ENCODE data around the gene DNAJB14.
"Not testable (repeated sequence)": the region's sequence is repeated elsewhere in the genome, so short reads cannot be mapped to it uniquely, and the experiment has no call there.

The DNAJB14 gene

DNA sequence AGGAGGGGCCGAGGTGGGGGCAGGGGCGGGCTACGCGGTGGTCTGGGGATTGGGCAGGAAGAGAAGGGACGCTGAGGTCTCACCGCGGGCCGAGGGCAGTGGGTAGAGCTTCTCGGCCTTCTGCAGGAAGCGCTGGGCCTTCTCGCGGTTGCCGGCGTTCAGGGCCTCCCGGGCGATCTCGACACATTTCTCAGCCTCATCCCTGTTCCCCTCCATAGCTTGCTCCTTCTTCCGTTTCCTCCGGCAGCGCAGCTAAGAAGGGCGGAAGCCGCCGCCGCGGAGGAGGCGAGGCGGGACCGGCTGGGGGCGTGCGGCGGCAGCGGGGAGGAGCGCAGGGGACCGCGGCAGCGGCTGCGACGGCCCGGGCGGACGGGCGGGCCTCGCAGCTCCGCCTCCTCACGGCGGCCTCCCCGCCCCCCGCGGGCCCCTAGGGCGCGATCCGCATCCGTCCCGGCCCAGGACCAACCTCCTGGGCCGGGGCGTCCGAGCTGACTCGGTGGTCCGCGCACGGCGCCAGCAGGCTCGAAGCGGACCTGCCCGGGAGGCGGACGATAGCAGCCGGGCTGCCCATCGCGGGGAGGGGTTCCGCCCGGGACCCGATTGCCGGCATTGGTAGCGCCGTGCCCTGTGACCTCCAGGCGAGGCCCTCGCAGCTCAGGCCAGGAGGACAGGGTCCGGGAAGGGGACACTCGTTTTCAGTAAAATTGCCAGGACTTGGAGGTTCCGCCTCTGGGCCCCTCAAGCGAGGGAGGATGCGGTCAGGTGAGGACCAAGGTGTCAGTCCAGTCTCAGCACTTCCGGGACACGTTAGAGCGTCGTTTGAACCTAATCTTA lies at the start of gene DNAJB14:
TSS of gene DNAJB14 (minus strand) at position 263 of the 834 bp plus-strand sequence. CDS start at position 216, 47 bp downstream.
- DNase-seq (ENCODE audit: extremely low read depth in 1 of 2, low read depth in 1 of 2) = peak; percentile 33 to 74

DNA sequence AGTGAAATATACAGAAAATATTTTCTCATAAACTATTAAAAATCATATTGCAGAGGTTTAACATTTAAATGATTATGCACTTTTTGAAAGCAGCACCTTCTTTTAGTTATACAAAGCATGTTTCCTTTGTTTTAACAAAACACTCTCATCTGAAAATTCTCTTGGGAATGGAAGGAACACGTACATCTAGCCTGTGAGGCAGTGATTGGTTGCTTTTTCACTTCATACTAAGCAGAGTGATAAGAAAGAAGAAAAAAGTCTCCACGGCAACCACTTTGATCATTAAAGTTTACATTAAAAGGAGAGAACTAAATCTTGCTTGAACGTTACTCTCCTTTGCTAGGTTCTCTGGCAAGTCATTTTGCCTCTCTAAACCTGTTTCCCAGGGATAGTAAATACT lies 45.3 kb upstream of the DNAJB14 start:
- no peak for DNase-seq (ENCODE audit: extremely low read depth in 1 of 2, low read depth in 1 of 2)

DNA sequence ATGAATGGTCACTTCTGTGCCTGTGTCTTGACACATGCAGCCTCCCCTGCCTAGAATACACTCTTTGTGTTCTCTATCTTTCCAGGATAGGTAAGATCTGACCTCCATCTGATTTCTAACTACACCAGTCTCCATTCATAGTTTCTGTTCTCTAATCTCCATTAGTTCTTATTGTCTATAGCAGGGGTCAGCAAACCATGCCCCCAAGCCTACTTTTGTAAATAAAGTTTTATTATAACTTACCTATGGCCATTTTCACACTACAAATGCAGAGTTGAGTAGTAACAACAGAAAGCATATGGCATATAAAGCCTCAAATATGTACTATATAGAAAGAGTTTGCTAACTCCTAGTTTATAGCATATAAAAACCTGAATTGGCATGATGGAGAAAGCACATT lies 41.3 kb upstream of the DNAJB14 start:
- DNase-seq (ENCODE audit: extremely low read depth in 1 of 2, low read depth in 1 of 2) = no peak

DNA sequence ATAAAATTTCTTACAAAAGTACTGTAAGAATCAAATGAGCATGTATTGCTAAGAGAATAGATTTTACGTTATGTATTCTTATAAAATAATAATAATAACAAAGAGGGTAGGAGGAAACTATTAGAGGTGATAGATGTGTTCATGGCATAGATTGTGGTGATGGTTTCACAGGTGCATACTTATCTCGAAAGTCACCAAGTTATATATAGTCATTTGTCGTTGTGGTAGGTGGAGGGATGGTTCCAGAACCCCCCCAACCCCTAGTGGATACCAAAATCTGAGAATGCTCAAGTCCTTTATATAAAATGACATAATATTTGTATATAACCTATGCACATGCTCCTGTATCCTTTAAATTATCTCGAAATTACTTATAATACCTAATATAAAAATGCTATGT lies 40.4 kb upstream of the DNAJB14 start:
- no peak for DNase-seq (ENCODE audit: extremely low read depth in 1 of 2, low read depth in 1 of 2)

DNA sequence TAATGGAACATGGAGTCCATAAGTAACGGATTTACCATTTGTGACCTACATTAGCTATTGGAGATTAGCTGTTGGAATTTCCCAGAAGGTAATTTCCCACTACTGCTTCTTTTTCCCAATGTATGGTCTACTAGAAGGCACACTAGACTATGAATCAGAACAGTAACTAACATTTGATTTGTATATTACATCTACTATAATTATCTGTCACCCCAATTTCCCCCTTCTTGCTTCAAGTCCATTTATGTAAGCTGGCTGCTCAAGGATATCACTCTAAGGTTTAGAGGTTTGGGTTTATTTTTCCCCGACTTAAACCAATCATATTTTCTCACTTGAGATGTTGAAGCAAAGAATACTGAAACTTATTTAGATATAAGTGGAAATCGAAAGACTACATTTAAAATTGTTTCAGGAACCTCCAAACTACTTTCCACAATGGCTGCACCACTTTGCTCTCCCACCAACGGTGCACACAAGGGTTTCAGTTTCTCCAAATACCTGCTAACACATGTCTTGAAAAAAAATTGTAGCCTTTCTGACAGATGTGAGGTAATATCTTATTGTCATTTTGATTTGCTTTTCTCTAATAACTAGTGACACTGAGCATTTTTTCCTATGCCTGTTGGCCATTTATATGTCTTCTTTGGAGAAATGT lies 37.0 kb upstream of the DNAJB14 start:
- DNase-seq (ENCODE audit: extremely low read depth in 1 of 2, low read depth in 1 of 2) = no peak

DNA sequence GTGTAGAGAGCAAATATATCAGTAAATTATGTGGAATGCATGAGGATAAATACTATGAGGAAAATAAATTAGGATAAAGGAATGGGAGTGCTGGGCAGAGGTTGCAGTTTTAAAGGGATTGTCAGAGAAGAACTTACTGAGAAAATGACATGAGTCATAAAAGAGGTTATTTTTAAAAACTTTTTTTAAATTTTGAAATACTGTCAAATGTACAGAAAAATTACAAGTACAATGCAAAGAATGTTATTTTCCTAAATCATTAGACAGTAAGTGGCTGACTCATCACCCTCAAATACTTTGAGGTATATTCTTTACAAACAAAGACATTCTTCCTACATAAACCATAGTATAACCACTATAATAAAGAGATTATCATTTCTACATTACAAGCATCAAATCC lies 33.5 kb upstream of the DNAJB14 start:
- DNase-seq (ENCODE audit: extremely low read depth in 1 of 2, low read depth in 1 of 2) = no peak

DNA sequence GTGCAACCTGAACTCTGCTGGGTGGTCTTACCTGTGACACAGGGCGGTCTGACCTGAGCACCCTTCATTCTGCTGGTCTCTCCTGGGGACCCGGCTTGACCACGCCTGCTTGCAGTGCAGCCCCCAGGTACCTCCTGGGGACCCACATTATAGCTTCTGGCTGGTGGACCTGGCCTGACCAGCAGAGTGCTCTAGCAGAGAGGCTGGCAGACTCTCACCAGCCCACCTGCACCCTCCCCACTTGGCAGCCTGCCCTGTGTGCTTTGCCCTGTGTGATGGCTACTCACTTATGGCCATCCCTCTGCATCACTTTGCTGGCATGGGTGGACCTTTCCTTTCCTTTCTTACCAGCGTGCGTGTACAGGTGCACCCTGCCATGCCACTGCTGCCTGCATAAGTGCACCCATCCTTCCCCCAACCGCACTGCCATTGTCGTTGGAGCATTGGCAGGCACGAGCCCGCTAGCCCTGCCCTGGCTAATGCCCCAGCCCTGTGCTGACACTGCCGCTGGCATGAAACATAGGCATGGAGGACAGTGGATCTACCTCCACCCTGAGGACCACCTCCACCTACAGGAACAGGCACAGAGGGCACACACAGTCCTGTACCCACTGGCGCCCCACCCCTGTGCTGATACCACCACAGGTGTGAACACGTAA lies 25.2 kb upstream of the DNAJB14 start:
- DNase-seq (ENCODE audit: extremely low read depth in 1 of 2, low read depth in 1 of 2) = no peak

DNA sequence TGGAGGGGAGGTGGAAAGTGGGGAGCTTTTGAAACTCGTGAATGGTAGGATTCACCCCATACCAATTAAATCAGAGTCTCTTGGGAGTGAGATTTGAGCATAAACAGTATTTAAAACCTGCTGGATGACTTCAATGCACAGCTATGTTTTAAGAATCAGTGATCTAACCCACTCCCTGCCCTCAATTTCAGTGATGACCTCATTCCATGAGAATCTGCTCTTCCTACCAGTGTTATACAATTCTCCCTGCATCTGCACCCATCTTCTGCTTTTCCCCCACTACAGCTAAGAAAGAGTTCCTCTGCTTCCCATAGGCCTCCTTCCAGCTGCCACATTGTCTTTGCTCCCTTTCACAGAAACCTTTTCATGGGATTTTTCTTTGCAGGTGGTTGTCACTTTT lies 21.9 kb upstream of the DNAJB14 start:
- no peak for DNase-seq (ENCODE audit: extremely low read depth in 1 of 2, low read depth in 1 of 2)

DNA sequence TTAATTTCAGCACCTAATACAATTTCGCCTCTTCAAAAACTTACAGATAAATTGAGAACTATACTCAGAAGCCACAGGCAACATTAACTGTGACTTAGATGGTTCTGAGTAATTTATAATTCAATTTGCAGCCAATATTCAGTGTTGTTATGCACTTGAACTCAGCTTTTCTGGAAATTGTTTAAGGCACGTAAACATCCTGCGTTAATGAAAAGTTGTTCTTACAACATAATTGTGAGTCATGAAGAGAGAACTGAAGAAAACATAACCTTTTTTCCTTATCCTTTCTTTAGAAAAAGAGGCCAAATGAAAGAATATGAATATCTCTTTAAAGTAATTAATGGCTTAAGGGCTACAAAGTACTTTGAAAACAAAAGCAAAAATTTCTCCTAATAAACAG lies 20.3 kb upstream of the DNAJB14 start:
- no peak for DNase-seq (ENCODE audit: extremely low read depth in 1 of 2, low read depth in 1 of 2)

DNA sequence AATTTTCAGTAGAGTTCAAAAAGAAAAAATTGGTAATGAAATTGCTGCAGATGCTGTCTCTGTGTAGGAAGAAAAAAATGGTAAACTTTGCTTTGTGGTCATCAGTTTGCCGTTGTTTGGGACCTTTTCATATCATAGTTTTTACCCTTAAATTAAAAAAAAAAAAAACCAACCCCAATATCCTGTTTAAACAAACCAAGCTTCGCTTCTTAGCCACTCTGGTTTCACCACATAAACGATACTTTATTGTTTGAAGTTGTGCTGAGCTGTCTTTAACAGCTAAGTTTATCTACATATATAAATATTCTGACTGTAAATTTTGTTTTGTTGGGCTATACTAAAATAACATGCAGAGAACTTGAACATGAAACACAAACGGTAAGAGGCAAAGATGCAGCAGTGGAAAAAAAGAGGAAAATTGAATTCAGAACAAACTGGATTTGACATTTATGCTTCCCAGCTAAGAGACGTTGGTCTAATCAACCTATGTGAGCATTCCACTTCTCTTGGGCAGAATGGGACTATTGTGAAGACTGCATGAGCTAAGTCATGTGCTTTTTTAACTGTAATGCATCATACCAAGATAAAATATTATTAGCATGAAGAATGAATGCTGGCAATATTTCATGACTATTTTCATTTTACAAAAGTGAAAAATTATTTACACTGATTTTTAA lies 19.4 kb upstream of the DNAJB14 start:
- no peak for DNase-seq (ENCODE audit: extremely low read depth in 1 of 2, low read depth in 1 of 2)

DNA sequence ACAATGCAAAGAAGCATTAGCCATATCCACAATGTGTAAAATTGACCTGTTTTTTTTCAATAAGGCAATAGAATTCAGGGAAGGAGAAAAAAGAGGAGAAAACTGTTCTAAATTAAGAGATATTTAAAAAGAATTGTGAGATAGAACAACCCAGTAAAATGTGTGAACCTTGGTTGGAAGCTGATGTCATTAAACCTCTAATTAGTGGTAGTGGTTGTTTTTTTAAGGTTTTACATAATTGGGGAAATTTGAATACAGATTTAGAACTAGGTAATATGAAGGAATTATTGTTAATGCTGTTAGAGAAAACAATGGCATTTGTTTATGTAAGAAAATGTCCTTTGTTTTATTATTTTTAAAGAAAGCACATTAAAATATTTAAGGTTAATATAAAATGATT lies 18.8 kb upstream of the DNAJB14 start:
- DNase-seq (ENCODE audit: extremely low read depth in 1 of 2, low read depth in 1 of 2) = no peak

DNA sequence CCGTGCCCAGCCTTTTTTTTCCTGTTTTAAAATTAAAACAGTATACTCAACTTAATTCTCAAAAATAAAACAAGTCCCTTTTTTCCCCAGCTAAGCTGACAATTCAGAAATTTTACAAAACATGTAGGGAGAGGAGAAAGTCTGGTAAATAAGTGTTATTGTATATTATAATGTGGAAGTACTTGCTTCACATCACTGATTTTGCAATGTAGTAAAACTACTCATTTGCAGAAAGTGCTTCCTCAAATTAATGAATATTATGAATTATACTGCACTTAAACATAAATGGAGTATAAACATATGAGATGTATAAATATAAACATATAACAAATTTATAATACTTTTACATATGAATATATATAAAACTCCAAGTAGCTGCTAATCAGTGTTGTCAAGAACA lies 15.3 kb upstream of the DNAJB14 start:
- no peak for DNase-seq (ENCODE audit: extremely low read depth in 1 of 2, low read depth in 1 of 2)

DNA sequence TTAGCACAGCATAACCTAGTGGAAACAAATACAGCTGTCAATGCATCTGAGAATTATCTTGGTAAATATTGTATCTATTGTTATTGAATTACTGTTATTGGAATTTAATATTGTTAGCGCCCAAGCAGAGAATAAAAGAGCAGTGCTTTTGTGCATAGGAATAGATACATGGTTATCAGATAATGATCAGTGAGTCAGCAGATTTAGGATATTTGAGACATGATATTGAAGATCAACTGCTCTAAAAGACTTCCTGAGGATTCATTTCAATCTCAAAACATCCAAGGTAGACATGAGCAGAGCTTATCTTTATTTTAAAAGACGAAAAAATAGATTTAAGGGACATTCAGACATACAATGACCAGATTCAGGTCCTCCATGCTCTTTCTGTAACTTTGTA lies 14.2 kb upstream of the DNAJB14 start:
- DNase-seq (ENCODE audit: extremely low read depth in 1 of 2, low read depth in 1 of 2) = no peak

DNA sequence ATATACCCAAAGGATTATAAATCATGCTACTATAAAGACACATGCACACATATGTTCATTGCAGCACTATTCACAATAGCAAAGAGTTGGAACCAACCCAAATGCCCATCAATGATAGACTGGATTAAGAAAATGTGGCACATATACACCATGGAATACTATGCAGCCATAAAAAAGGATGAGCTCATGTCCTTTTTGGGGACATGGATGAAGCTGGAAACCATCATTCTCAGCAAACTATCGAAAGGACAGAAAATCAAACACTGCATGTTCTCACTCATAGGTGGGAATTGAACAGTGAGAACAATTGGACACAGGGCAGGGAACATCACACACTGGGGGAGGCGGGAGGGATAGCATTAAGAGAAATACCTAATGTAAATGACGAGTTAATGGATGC lies 11.8 kb upstream of the DNAJB14 start:
- DNase-seq (ENCODE audit: extremely low read depth in 1 of 2, low read depth in 1 of 2) = not testable (repeated sequence)

DNA sequence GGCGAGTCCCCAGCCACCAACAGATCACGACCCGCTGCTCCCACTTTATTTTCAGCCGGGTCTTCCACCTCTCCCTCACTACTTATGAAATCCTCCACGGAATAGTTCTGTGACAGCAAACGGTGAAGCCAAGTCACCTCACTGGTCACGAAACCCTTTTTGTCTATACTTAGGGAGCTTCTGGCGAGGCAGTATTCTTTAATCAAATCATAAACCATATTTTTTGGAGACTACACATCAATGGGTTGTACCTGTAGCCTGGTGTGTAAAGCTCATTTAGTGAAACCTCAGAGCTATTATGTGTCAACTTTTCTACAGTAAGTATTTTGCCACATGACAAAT lies 4.5 kb upstream of the DNAJB14 start:
- no peak for DNase-seq (ENCODE audit: extremely low read depth in 1 of 2, low read depth in 1 of 2)

DNA sequence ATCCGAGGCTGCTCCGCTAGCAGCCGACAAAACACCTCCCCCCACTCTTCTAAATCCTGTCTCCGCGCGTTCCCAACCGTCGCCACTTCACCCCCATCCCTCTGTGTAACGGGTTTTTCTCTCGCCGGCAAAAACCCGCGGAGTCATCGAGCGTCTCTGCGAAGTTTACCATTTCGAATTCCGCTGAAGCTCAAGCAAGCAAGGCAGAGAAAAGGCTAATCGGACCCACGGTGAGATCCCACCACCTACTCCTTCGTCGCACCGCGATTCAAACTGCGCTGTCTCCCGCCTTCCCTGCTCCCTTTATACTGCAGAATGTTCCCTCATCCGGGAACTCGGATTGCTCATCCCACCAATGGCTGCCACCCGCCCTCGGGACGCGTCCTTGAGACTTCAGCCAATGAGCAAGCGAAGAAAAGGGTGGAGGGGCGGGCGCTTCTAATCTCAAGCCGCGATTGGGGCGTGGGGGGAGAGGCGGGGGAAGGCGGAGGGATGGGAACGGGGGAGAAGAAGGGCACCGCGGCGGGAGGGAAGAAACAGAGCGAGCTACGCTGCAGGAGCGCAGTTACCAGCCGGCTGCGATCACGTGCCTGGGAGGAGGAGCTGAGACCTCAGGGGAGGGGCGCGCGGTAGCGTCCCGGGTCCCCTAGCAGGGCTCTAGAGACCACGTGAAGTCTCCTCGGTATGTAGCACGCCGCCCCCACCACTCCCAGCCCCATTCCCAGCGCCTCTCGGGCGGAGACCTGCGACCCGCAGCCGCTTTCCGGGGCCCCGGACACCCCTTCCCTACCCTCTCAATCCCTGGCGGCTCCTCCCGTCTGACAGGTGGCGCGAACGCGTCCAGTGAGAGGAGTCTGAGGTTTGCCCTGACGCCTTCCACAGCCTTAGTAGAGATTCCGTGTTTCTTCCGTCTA lies 3.8 kb upstream of the DNAJB14 start, which contains the start of gene H2AZ1:
TSS of gene H2AZ1 (minus strand) at position 277 of the 914 bp plus-strand sequence. CDS start at position 172, 105 bp downstream.
- DNase-seq (ENCODE audit: extremely low read depth in 1 of 2, low read depth in 1 of 2) = peak; percentile 95 to 96

DNA sequence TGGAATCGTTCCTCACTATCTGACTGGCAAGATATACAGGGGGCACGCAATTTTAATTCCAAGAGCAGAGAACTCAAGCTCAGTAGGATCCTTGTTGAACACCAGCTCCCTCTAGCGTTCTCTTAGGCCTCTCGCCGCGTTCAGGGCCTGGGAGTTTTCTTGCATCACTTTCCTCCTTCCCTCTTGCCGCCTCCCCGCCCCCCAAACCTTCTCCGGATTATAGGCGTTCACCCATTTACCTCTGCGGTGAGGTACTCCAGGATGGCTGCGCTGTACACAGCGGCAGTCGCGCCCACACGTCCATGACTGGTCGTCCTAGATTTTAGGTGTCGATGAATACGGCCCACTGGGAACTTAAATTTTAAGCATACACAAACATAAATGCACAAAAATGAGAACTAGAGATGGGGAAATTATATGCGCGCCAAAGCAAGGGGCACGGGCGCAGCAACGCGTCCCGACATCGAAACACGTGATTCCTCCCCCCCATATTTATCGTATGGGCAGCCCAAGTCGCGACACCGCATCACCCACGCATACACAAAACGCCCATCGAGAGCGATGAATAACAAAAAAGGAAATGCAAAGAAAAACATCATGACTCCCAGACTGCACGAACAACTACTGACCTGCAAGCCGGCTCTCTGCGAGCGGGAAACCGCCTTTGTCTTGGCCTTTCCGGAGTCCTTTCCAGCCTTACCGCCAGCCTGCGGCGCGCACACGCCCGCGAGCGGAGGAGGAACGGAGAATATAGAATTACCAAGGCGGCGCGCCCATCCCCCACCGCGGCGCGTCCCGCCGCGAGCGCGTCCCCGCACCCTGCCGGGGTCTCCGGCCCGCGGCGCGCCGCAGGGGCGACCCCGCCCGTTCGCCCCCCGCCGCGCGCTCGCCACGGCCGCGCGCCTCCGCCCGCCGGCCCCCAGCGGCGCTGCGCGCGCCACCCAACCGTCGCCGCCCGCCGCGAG lies 2.9 kb upstream of the DNAJB14 start:
- peak; percentile 63 to 69 for DNase-seq (ENCODE audit: extremely low read depth in 1 of 2, low read depth in 1 of 2)

DNA sequence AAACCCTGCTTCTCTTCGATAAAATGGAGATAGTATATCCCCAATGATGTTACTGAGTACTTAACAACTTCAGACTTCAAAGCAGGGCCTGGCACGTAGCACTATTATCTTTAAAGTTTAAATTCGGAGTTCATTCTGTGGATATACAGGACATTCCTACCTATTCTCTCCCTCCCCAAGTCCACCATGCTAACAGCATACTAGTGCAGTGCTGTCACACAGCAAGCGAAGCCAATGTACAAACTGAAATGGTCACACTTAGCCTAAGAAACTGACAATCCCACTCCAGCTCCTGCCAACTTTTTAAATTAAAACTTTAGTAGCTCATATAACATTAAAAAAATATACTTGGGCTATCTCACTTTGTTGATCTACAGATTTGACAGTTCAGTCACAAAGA lies 1.2 kb upstream of the DNAJB14 start:
- DNase-seq (ENCODE audit: extremely low read depth in 1 of 2, low read depth in 1 of 2) = no peak

DNA sequence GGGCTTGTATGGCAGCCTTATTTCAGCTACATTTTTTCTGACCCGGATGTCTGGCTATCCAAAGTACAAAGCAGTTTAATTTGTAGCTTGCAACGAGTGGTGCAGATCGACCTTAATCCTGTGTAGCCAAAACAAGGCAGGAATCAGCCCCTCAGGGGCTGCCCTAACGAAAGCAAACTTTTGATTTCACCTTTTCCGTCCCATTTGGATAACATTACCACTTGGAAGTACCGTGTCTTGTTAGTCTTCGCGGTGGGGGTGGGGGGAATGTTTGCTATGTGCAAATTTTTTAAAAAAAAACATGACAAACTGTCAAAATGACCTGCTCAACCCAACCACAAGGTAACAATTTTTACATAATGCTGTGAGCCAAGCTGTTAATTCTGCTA lies 766 bp upstream of the DNAJB14 start:
- DNase-seq (ENCODE audit: extremely low read depth in 1 of 2, low read depth in 1 of 2) = no peak
